Thyroid gland (tissue), 4 donors: ENCODE measurements around the gene PRAMEF13.
"Not testable (repeated sequence)": the region's sequence is repeated elsewhere in the genome, so short reads cannot be mapped to it uniquely, and the experiment has no call there.

ENCODE experiments used
- CTCF ChIP-seq, 6 experiments: fragments of 200-600 bp in 3 of 6; fragments of 450-650 bp in 3 of 6; sonication (generic) in 3 of 6; IDR thresholded peaks; one replicate each; pipeline ENCODE4 v1.5.1; 2016 to 2019; ENCODE audit warnings: antibody characterized with exemption in 6 of 6, mild to moderate bottlenecking in 2 of 6, inconsistent platforms in 1 of 6, moderate library complexity in 1 of 6
- POLR2A ChIP-seq, 2 donors: fragments of 450-650 bp; IDR thresholded peaks; one replicate each; pipeline ENCODE4 v1.6.1; 2017; ENCODE audit warnings: antibody characterized with exemption in 2 of 2, mild to moderate bottlenecking in 2 of 2, moderate library complexity in 1 of 2

GRCh38 chr1:13222788-13223187 is 21.6 kb upstream of the PRAMEF13 start:
- TF ChIP-seq POLR2A, CTCF (IDR thresholded peaks at IDR 0.05): not testable (repeated sequence)
